MCF 10A (cell line): ENCODE results near the gene BDKRB2. TPM values are rescaled to one million over a fixed set of nuclear protein-coding genes. Genes with fewer than 3 reads are reported as not detected.

Experiments
- BruUV-seq: library from RNA; stranded (reverse); fragments of 400-500 nt; replicated peaks from 2 replicates; lab custom pipeline; 2021; lab: Mats Ljungman, UMichigan
- CTCF ChIA-PET: fragments of 300-600 bp; sonication (Branson Sonifier 250); formaldehyde crosslinking; extraction: SDS; loops from one replicate; lab custom pipeline; 2021; ENCODE audit warnings: antibody characterized with exemption, inconsistent platforms; lab: Yijun Ruan, JAX
- POLR2A ChIA-PET: fragments of 300-600, 350-650 bp; sonication (Branson Sonifier 250); formaldehyde crosslinking; extraction: SDS; loops from one replicate; lab custom pipeline; 2020; ENCODE audit warnings: antibody characterized with exemption, inconsistent platforms; lab: Yijun Ruan, JAX
- DNase-seq: peaks from one replicate; pipeline ENCODE4 v3.0.0-alpha.2; 2018; ENCODE audit not compliant: unreplicated experiment
- H3K27ac Mint-ChIP-seq: one replicate; pipeline ENCODE4 v1.8.0; 2022; ENCODE audit warnings: mild to moderate bottlenecking, low read depth, mixed read lengths; ENCODE audit not compliant: unreplicated experiment
- H3K27me3 Mint-ChIP-seq: one replicate; pipeline ENCODE4 v1.8.0; 2022; ENCODE audit warnings: mixed read lengths; ENCODE audit not compliant: insufficient read depth, unreplicated experiment
- H3K36me3 Mint-ChIP-seq: one replicate; pipeline ENCODE4 v1.8.0; 2022; ENCODE audit warnings: mild to moderate bottlenecking, moderate library complexity, mixed read lengths; ENCODE audit not compliant: insufficient read depth, unreplicated experiment
- H3K4me1 Mint-ChIP-seq: one replicate; pipeline ENCODE4 v1.8.0; 2022; ENCODE audit warnings: mixed read lengths; ENCODE audit not compliant: insufficient read depth, unreplicated experiment
- H3K4me3 Mint-ChIP-seq: one replicate; pipeline ENCODE4 v1.8.0; 2022; ENCODE audit warnings: mild to moderate bottlenecking, moderate library complexity, mixed read lengths; ENCODE audit not compliant: unreplicated experiment
- H3K9me3 Mint-ChIP-seq: one replicate; pipeline ENCODE4 v1.8.0; 2022; ENCODE audit warnings: mixed read lengths; ENCODE audit not compliant: unreplicated experiment
- CTCF ChIP-seq: fragments of 200-600 bp; IDR thresholded peaks from one replicate; pipeline ENCODE4 v1.8.0; 2022; ENCODE audit warnings: antibody characterized with exemption, mild to moderate bottlenecking; ENCODE audit not compliant: unreplicated experiment
- intact Hi-C: fragments of 100-400 bp; cut with micrococcal nuclease; formaldehyde crosslinking; loops from 2 replicates; pipeline ENCODE4 v1.14.1; 2022
- total RNA-seq: library from RNA; stranded (reverse); gene quantifications from 2 replicates; pipeline ENCODE4 v1.2.3, GENCODE V29; 2022

Gene BDKRB2
- total RNA-seq, 1 experiment from 2014 or later, result 2.8 TPM

DNA sequence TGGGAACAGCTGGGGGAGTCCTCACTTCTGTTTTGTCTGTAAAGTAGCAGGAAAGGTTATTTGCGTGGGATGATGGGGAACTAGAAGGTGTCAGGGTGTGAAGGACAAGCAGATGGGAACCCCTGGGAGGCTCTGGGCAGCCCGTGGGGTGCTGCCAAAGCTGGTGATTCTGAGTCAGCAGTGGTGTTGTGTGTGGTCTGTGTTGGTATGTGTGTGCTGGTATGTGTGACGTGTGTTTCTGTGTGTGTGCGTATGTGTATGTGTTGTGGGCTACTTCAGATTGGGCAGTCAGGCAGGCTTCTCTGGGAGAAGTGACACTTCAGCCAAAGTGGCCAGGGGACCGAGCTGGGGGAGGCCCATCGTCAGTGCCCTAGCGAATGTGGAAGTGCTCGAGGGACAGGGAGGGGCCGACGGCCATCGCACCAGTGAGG lies 15.3 kb upstream of the BDKRB2 start:
- Mint-ChIP-seq H3K4me1 (peaks cover under 1% of the 10 kb centered on the region), H3K27me3 (peaks cover 3% of the 10 kb centered on the region), H3K4me3 (no peak overlapping the region), H3K36me3 (no peaks in the 10 kb centered on the region), H3K27ac (no peak overlapping the region), H3K9me3 (no peaks in the 10 kb centered on the region)
- no peak for DNase-seq
- intact Hi-C loops, result no loop called here
- no peak for TF ChIP-seq CTCF
- no TSS peak for BruUV-seq
- CTCF ChIA-PET, result interaction anchor here (1.1 to 1.6 kb wide), 2 partner anchors 16 to 81 kb away, joined by 5 to 7 read pairs; no protein-coding TSS in a partner anchor
- POLR2A ChIA-PET, result interaction anchor here (0.7 kb wide), 1 partner anchor 11 kb away, joined by 3 read pairs; no protein-coding TSS in a partner anchor

GRCh38 chr14:96191353-96191752 lies 13.3 kb upstream of the BDKRB2 start:
- intact Hi-C loops, result no loop called here
- no peaks in the 10 kb centered on the region for H3K27me3 Mint-ChIP-seq

GRCh38 chr14:96191841-96192462 lies 12.7 kb upstream of the BDKRB2 start:
- no TSS peak for BruUV-seq
- POLR2A ChIA-PET, result no interaction called here
- CTCF ChIA-PET, result no interaction called here
- H3K27me3 Mint-ChIP-seq, result no peaks in the 10 kb centered on the region
- peaks cover 8% of the 10 kb centered on the region for H3K4me1 Mint-ChIP-seq
- H3K36me3 Mint-ChIP-seq, result no peaks in the 10 kb centered on the region
- no peak for TF ChIP-seq CTCF
- intact Hi-C loops, result no loop called here
- no peak overlapping the region for H3K4me3 Mint-ChIP-seq
- H3K9me3 Mint-ChIP-seq, result no peaks in the 10 kb centered on the region
- H3K27ac Mint-ChIP-seq, result no peak overlapping the region
- DNase-seq, result no peak

More at GRCh38 chr14:96191353-96191752, 13.3 kb upstream of the BDKRB2 start:
- Mint-ChIP-seq H3K4me1 (peaks cover 8% of the 10 kb centered on the region), H3K9me3 (no peaks in the 10 kb centered on the region), H3K4me3 (no peak overlapping the region), H3K27ac (no peak overlapping the region), H3K36me3 (no peaks in the 10 kb centered on the region)
- no TSS peak for BruUV-seq
- CTCF ChIA-PET, result no interaction called here
- POLR2A ChIA-PET, result no interaction called here
- TF ChIP-seq CTCF, result no peak
- DNase-seq, result no peak

- Mint-ChIP-seq H3K36me3 (no peaks in the 10 kb centered on the region), H3K27me3 (no peaks in the 10 kb centered on the region), H3K4me1 (peaks cover 8% of the 10 kb centered on the region), H3K27ac (no peak overlapping the region), H3K4me3 (no peak overlapping the region), H3K9me3 (no peaks in the 10 kb centered on the region)
- no TSS peak for BruUV-seq
- no peak for DNase-seq
- intact Hi-C loops, result no loop called here
- POLR2A ChIA-PET, result interaction anchor here (1.3 kb wide), 1 partner anchor 70 kb away, joined by 3 read pairs; no protein-coding TSS in a partner anchor
- TF ChIP-seq CTCF, result no peak
- CTCF ChIA-PET, result no interaction called here
These were observed 11.4 kb upstream of the BDKRB2 start for GRCh38 chr14:96192975-96193805.
